ENCODE results near the gene OR13C4. TPM values are rescaled to one million over a fixed set of nuclear protein-coding genes. Genes with fewer than 3 reads are reported as not detected.

Gene OR13C4
- not detected in 5 replicates for total RNA-seq (2022; extraction: Qiagen RNA extraction; ENCODE audit: low read depth)

GRCh38 chr9:104527109-104527508 lies at the start of gene OR13C4:
OR13C4 (minus strand) TSS chr9:104527209; CDS start chr9:104527209, 0 bp downstream.

GRCh38 chr9:104568868-104569267 lies 41.9 kb upstream of the OR13C4 start, which contains the start of gene OR13C8:
OR13C8 (plus strand) TSS chr9:104569168; CDS start chr9:104569168, 0 bp downstream.

GRCh38 chr9:104536756-104537155 lies 9.7 kb upstream of the OR13C4 start, which contains the start of gene OR13C3:
OR13C3 (minus strand) TSS chr9:104536856; CDS start chr9:104536723, 133 bp downstream.

GRCh38 chr9:104503963-104504362 lies 23.0 kb downstream of the OR13C4 start, which contains the start of gene OR13F1:
OR13F1 (plus strand) TSS chr9:104504263; CDS start chr9:104504263, 0 bp downstream.

Other genes starting within 250 kb of the OR13C4 start
- not detected in 5 replicates for gene OR13F1, start 22.9 kb downstream of the OR13C4 start, total RNA-seq (2022; extraction: Qiagen RNA extraction; ENCODE audit: low read depth)
- gene OR13C3, start 9.6 kb upstream of the OR13C4 start, total RNA-seq (2022; extraction: Qiagen RNA extraction; ENCODE audit: low read depth), result not detected in 5 replicates
- gene OR13C8, start 42.0 kb upstream of the OR13C4 start, total RNA-seq (2022; extraction: Qiagen RNA extraction; ENCODE audit: low read depth), result not detected in 5 replicates
- gene OR13C5, start 72.2 kb upstream of the OR13C4 start, total RNA-seq (2022; extraction: Qiagen RNA extraction; ENCODE audit: low read depth), result not detected in 5 replicates
- gene OR13C2, start 78.4 kb upstream of the OR13C4 start, total RNA-seq (2022; extraction: Qiagen RNA extraction; ENCODE audit: low read depth), result not detected in 5 replicates
- gene OR13C9, start 91.0 kb upstream of the OR13C4 start, total RNA-seq (2022; extraction: Qiagen RNA extraction; ENCODE audit: low read depth), result not detected in 5 replicates
- gene OR13D1, start 167.3 kb upstream of the OR13C4 start, total RNA-seq (2022; extraction: Qiagen RNA extraction; ENCODE audit: low read depth), result not detected in 5 replicates
- gene NIPSNAP3A, start 220.5 kb upstream of the OR13C4 start, total RNA-seq (2022; extraction: Qiagen RNA extraction; ENCODE audit: low read depth), result 10.5 to 17.0 TPM (median 14.8 TPM) in 5 replicates
- 0.46 to 0.87 TPM (median 0.83 TPM) in 5 replicates for gene NIPSNAP3B, start 236.9 kb upstream of the OR13C4 start, total RNA-seq (2022; extraction: Qiagen RNA extraction; ENCODE audit: low read depth)